ENCODE data around the gene SS18L1.

SS18L1 gene

DNA sequence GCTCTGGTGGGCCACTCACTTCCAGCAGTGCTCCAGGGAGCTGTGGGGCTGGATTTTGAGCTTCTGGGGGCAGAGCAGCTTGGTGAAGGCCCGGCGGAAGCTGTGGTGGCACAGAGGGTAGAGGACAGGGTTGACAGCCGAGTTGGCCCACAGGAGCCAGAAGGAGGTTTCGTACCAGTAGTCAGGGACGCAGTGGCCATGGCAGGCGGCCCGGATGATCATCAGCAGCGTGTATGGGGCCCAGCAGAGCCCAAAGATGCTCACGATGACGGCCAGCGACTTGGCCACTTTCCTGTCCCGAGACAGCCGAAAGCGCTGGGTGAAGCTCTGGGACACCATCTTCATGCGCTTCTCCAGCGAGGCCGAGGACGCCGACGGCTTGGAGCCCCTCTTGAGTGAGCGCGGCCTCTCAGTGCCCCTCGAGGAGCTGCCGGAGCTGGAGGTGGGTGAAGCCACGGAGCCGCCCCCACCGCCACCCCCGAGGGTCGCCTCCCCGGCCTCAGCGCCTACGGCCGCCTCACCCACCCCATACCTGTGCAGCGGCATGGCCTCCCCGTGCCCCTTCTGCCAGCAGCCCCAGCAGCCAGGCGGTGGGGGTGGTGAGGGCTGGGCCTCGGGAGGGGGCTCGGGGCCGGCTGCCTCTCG is 72.5 kb downstream of the SS18L1 start:
- no peak for DNase-seq

DNA sequence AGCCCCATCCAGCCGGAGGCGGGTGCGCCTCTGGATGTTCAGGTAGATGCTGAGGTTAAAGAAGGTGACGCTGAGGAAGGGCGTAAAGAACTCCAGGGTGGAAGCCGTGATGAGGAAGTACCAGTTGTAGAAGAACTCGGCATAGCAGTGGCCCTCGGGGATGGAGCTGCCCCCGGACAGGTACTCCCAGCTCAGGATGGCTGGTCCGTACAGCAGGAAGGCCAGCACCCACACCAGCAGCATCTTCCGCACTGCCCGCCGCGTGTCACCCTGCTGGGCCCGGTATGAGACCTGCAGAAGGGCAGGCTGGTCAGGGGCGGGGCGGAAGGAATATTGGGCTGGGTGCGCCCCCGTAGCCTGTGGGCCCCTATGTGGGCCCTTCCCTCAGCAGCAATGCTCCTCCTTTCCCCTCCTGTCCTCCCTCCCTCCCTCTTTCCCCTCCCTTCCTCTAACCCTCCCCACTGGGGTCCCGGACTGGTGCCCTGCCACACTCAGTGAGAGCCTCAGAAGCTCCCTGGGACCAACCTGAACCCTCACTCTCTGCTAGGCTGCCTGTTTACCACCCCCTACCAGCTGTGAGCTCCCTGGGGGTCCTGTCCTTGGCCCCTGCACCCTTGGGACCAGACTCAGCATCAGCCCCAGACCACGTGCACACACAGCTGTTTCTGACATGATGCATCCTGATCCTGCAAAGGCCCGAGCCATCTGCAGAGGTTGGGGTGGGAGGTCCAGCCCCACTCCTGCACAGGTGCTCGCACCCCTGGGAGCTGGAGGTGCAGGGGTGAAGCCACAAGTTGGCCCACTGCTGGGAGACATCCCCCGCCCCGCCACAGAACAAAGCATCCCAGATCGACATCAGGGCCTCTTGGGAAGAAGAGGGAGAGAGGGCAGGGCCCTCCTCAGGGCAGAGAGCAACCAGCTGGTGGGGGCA is 73.3 kb downstream of the SS18L1 start:
- no peak for DNase-seq

DNA sequence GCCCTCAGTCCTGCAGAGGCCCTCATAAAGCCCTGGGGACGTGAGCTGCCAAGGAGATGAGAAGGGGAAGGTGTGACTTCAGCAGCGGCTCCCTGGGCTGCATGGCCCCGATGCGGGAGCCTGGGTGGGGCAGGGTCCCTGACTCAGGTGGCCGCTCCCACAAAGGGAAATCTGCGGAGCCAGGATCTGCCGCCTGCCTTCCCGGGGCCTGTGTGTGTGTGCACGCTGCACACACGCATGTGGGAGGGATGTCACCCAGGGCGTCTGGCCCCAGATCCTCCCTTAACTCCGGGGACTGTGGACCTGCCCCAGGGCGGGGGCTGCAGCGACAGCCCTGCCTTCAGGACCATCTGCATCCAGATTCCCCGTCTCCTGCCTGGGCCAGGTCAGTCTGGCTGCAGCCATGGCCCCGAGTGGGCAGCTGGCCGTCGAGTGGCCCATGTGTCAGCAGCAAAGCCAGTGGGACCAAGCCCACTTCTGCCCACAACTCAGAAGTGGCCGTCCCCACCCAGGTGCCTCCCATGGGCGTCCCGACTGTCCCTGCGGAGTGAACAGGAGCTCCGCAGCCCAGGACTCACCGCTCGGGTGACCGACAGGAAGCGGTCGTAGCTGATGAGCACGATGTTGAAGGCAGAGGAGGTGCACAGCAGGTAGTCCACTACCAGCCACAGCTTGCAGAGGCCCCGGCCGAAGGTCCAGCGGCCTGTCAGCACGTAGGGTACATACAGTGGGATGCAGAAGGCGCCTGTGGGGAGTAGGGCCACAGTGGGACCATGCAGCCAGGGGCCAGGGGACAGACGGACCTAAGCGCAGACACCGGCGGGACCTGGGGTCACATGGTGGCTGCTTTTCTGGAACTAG is 74.6 kb downstream of the SS18L1 start:
- no peak for DNase-seq

DNA sequence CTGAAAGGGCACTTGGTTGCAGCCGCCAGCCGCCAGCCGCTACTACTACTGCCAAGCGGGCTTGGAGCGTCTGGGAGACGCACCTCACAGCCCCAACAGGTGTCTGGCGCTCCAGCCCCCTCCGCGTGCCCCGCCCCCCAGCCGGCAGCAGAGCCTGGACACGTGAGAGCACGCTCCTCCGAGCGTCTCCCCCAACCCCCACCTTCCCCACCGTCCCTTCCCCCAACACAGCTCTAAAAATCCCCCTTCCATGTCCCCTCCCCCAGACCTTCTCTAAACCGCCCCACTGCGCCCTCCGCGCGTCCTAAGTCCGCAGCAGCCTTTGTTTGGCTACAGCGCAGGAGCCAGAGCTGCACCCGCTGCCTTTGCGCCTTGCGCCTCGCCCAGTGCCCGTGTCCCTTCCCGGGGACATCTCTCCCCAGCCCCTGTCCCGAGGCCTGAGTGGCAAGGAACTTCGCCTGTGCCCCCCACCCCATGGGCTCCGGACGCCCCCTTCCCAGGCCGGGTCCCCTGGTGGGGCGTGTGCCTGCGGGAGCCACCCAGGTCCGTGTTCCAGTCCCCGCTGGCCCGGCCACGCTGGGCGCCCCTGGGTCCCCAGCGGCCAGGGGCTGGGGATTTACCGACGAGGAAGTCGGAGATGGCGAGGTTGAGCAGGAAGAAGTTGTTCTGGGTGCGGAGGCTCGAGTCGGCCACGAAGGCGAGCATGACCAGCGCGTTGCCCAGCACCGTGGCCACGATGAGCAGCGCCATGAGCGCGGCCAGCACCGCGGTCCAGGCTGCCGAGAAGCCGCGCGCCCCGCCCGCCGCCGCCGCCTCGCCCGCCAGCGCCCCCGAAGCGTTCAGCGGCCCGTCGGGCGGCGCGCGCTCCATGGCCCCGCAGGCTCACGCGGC is 75.8 kb downstream of the SS18L1 start:
- DNase-seq: no peak

DNA sequence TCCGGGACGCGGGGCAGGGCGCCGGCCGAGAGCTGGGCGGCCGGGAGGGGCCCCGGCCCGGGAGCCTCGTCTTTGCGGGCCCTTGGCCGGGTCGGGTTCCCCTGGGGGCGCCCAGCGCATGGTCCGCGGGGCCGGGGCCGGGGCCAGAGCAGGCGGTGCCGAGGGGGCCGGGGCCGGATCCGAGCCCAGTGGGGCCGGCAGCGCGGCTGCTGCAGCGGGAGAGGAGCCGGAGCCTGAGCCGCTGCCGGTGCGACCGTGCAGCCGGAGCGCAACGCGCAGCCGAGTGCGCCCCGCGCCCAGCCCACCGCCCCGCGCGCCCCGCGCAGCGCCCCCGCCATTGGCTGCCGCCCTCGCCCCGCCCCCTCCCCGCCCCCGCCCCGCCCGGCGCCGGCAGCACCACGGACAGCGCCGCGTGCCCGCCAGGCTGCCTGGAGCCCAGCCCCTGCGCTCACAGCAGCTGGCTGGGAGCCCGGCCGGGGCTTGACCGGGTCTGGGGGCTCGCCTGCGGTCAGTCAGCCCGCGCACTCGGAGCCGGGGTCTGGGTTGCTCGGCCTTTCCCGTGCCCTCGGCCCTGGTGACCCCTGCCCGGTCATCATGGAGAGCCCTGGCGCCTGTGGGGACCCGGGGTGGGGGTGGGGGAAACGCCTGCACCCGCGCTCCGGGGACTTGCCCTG is 76.6 kb downstream of the SS18L1 start, which contains the start of gene HRH3:
Gene HRH3 (minus strand): TSS at position 287 of the 674 bp plus-strand sequence. CDS start 308 bp downstream, outside the sequence.
- peak; percentile 6 to 24 for DNase-seq

DNA sequence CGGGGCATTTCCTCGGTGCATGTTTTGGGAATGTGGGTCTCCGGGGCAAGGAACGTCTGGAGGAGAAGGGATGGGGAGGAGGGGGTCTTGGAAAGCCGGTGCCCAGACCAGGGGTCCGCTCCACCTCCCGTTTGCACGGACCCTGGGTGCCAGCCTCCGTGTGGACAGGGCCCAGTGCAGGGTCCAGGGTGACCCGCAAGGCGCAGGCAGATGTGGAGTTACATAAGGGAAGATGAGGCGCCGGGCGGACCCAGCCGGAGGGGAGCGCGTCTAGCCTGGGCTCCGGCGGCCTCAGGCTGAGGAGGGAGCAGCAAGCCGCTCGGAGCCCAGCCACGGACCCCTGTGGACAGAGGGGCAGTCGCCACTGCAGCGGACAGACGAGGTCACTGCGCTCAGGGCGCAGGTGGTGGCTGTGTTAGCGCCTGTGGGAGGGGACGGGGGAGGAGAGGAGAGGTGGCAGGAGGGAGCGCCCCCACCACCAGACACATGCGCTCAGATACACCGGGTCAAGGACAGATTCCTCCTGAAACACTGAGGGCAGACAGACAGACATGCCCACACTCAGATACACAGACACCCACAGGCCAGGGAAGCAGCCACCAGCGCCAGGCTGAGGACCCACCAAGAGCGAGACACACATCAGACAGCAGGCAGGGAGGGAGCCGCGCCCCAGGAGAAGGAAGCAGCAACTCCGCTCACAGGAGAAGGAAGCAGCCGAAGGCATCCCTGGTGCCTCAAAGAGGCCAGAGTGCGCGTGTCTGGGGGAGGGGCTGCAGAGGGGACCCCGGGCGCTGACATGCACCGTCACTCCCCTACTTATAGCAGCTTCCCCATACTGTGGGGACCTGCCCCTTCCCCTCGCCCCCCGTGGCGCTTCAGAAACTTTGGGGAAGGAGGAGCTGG is 77.3 kb downstream of the SS18L1 start:
- peak; percentile 39 to 42 for DNase-seq

DNA sequence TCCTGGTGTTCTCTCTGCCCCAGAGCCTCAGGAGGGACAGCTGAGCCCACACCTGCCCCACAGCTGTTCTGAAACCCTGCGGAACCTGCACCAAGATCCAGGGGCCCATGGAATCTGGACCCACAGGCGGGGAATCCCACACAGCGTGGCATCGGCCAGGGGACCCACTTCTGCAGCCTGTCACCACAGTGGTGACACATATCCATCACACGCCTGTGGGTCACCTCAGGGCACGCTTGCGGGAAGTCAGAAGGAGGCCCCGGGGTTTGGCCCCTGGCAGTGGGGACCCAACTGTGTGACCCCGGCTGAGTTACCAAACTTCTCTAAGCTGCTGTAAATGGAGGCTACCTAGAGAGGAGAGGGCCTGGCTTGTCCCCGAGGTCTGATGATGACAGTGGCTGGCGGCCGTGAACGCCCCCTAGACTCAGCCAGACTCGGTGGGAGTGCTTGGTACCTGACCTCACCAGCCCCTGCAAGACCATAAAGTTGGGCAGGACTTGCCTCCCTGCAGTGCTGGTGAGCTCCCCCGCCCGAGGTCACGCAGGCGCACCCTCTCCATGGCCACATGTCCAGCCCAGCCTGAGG is 78.8 kb downstream of the SS18L1 start:
- no peak for DNase-seq

DNA sequence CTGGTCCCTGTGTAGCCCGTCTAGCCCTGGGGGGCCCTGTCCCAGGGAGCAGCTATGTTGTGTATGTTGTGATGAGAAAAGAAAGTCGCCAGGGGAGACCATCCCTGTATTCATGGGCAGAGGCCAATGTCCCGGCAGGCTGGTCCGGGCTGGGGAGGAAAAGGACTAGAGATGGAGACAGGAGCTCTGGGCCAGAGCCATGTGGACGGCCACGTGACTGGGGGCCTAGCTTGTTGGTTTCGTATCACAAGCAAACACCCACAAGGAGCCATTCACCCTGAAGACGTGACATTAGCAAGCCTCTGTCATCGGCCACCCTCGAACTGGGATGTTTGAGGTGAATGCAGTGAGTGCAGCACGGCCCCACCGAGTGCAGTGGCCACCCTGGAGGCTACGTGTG is 79.4 kb downstream of the SS18L1 start:
- DNase-seq: no peak

DNA sequence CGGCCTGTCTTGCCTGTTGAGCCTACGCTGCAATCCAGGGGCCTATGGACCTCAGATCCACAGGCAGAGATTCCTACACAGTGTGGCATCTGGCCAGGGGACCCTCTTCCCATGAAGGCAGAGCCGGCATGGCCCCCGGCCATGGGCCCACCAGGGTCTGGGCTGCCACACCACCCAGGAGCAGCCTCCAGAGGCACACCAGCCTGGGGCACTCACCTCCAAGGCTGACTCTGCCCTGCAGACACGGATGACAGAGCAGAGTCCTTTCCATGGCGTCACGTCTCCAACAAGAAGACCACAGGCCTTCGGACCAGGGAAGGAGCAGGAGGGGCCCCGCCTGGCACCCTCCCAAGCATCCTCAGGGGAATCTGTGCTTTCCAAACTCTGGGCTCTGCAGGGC is 80.0 kb downstream of the SS18L1 start:
- no peak for DNase-seq

DNA sequence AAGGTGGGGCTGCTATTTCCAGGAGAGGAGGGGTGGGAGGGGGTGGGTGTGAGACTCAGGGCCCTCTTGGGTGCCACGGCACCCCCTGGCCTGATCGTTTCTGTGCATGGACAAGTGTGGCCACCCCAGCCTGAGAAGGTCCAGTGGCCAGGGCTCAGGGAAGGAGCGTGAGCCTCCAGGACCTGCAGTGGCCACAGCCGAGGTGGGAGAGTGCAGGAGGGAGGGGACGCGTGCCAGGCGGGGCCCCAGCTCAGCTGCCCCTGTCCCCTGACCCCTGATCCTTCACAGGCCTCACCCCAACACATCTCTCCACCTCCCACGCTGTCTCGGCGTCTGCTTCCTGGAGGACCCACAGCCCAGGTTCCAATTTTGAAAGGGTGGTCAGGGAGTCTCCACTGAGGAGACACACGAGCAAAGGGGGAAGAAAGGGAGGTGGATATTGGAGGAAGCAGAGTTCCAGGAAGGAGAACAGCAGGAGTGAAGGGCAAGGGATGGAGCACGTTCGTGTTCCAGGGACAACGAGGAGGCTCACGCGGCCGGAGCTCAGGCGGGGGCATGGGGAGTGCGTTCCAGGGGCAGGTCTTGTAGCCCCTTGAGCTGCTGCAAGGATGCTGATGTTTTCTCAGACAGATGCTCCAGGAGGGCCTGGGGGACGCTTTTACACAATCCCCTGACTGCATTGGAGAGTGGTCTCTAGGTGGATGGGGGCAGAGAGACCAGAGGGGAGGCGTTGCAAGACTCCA is 80.7 kb downstream of the SS18L1 start:
- DNase-seq: no peak

DNA sequence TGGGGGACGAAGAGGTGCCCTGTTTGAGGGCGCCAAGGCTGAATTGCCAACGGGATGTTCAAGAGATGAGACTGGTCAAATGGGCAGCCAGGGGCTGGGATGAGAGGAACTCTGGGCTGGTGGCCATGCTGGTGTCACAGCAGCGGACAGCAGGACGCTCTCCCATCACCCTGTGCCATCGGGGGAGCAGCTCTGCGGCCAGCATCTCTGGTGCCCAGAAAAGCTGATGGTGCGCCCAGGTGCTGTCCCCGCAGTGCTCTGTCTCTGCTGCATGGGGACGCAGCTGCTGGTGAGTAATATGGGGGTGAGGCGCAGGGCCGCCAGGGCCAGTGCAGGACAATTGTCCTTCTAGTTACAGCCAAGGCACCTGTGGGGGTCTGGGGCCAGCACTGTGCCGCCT is 81.5 kb downstream of the SS18L1 start:
- no peak for DNase-seq

DNA sequence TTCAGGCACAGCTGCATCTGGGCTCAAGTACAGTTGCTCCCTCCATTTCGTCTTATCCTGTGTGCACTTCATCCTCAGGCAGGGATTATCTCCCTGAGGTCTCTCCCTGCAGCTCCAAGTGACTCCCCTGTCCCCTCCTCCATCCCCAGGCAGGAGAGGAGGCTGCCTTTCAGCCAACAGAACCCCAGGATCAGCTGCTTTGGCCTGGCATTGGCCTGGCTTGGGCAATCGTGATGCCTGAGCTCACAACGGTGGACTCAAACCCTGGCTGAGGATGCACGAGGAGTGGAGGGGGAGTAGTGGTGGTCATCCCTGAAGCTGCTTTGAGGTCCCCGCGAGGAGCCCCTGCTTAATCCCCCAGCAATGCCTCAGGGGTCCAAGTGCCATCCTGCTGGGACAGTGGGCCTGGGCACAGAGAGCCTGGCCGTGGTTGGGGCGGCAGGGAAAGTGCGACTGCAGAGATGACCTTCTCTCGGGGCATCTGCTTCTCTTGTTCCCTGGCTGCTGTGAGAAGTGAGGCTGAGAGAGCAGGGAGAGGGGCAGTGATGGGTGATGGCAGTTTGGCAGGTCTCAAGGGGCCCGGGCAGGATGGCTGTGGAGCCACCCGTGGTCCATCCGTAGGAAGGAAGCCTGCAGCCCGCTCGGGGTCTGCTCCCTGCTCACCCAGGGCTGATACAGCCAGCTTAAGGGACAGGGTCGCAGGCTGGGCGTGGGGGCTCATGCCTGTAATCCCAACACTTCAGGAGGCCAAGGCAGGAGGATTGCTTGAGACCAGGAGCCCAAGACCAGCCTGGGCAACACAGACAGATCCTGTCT is 82.5 kb downstream of the SS18L1 start:
- no peak for DNase-seq

DNA sequence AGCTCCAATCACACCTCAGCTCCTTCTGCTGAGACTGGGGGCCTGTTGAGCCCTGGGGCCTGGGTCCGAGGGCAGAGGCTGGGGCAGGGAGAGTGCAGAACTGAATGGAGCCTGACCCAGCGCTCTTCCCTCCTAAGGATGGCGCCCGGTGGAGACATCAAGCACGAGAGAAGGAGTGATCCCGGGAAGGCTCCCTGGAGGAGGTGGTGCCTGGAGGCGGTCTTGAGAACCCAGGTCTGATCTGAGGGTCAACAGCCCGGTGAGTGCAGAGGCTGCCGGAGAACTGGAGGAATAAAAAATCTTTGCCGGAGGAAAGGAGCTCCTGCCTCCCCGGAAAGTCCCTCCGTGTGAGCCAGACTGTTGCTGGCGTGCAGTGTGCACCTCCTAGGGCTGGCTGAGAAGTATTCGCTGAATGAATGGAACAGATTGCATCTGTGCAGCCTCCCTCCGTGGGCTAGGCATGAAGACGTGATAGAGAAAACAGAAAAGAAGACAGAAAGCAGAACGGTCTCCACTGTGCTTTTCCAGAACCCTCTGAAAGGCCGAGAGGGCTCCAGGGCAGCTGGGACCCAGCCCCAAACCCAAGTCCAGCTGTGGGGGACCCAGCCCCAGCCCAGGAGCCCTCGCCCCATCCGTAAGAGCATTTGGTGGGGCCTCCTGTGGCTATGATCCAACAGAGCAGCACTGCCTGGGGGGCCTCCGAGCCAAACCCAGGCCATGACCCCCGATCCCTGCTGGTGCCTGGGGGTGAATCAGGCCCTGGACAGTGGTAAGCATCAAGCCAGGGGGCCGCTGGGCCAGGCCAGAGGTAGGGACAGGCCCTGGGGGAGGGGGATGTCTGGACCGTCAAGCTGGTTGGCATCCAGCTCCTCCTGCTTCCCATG is 83.4 kb downstream of the SS18L1 start:
- DNase-seq: no peak

DNA sequence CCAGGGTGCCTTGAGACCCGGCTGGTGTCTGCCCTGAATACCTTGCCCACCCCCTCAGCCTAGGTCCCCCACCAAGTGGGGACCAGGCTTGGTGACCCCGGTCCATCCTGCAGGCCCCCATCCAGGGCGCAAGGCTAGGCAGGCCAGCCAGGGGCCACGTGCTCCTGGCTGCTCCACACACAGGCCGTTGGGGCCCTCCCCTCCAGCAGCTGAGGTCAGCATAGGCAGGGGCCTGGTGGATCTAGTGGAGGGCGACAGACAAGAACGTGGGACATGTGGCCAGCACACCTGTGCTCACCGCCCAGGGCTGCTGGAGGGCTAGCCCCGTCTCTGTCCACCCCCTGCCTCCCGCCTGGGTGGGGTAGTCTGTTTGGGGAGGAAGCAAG is 84.0 kb downstream of the SS18L1 start:
- no peak for DNase-seq

DNA sequence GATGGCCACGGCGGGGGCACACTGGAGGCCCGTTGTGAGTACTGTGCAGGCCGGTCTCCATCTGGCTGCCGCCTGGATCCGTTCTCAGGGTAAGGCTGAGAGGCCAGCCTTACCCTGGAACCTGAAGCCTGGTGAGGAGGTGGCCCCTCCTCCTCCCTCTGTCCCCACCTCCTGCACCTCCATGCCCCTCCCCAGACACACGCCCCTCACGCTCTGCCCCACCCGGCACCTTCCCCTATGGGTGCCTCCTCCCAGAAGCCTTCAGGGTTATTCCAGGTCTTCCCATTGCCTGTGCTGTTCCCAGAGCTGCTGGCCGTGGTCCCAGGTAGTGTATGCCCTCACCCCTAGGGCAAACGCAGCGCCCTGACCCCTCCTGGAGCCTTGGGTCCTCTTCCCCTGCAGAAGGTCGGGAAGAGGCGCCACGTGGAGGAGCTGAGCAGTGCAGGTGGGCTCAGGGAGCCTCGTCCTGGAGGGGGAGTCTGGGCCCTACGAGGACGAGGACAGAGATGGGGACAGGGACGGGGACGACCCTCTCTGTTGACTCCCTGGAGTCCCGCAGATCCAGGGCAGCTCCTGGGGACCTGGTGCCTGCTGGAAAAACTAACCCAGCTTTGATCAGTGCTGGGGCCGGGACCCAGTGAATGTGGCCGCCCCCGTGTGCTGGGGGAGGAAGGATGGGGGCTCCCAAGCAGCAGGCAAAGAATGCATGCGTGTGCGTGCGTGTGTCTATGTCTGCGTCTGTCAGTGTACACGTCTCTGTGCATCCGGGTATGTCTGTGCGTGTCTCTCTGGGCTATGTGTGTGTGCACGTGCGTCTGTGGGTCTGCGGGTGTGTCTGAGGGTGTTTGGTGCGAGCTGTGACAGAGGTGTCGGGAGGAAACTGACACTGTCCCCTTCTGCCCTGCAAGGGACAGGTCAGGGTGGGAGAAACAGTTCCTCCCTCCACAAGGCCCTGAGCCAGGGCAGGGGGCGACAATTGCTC is 84.7 kb downstream of the SS18L1 start:
- DNase-seq: no peak

DNA sequence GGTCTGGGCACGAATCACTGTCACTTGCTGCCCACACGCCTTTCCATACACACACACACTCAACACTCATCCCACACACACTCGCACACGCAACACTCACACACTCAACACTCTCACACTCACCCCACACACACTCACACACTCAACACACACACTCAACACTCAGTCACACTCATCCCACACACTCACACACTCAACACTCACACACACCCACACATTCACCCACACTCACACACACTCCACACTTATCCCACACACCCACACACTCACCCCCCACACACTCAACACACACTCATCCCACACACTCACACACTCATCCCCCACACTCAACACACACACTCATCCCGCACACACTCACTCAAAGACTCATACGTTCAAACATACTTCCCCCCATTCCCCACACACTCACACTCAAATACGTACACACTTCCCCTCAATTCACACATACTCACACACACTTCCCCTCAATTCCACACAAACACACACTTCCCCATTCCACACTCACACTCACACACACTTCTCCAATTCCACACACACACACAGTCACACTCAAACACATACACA is 85.5 kb downstream of the SS18L1 start:
- no peak for DNase-seq
